Tibial nerve (tissue), 4 donors: ENCODE results near the gene NKD1. TPM values are rescaled to one million over a fixed set of nuclear protein-coding genes. Genes with fewer than 3 reads are reported as not detected.

Experiments used
- DNase-seq, 2 donors: peaks; one replicate each; pipeline ENCODE4 v3.0.0-alpha.2; 2019; ENCODE audit warnings: low spot score in 2 of 2
- H3K27ac ChIP-seq, 4 donors: fragments of 200-600 bp; sonication (generic) in 3 of 4; one replicate each; pipeline ENCODE4 v1.5.1; 2017 to 2019; ENCODE audit warnings: mild to moderate bottlenecking in 1 of 4
- H3K27me3 ChIP-seq, 2 donors: fragments of 200-600 bp; sonication (generic) in 1 of 2; one replicate each; pipeline versions ENCODE4 v1.5.1 to v1.6.0; 2017 to 2019
- H3K36me3 ChIP-seq, 3 donors: fragments of 200-600 bp; sonication (generic); one replicate each; pipeline ENCODE4 v1.5.1; 2018 to 2019
- H3K4me1 ChIP-seq, 4 donors: fragments of 200-600 bp; sonication (generic) in 3 of 4; one replicate each; pipeline ENCODE4 v1.5.1; 2017 to 2019
- H3K4me3 ChIP-seq, 4 donors: fragments of 200-600 bp; sonication (generic) in 3 of 4; one replicate each; pipeline ENCODE4 v1.5.1; 2017 to 2019; ENCODE audit warnings: mild to moderate bottlenecking in 1 of 4, moderate library complexity in 1 of 4
- H3K9me3 ChIP-seq, 4 donors: fragments of 200-600 bp; sonication (generic) in 3 of 4; one replicate each; pipeline ENCODE4 v1.5.1; 2017 to 2019
- CTCF ChIP-seq, 5 experiments: fragments of 200-600 bp in 3 of 5; fragments of 450-650 bp in 2 of 5; sonication (generic) in 3 of 5; IDR thresholded peaks; one replicate each; pipeline ENCODE4 v1.5.1; 2016 to 2019; ENCODE audit warnings: antibody characterized with exemption in 5 of 5, mild to moderate bottlenecking in 3 of 5, moderate library complexity in 2 of 5
- EP300 ChIP-seq, 2 donors: sonication (generic); formaldehyde crosslinking; IDR thresholded peaks; one replicate each; pipeline ENCODE4 v1.6.1; 2017; ENCODE audit warnings: antibody characterized with exemption in 2 of 2, mild to moderate bottlenecking in 1 of 2
- POLR2A ChIP-seq, 2 donors: fragments of 450-650 bp; IDR thresholded peaks; one replicate each; pipeline ENCODE4 v1.6.1; 2017; ENCODE audit warnings: antibody characterized with exemption in 2 of 2, mild to moderate bottlenecking in 2 of 2, moderate library complexity in 2 of 2
- WGBS, 2 donors: methylation state at CpG; one replicate each; pipeline ENCODE4 v1.1.5; 2018; 5-methylcytosine and 5-hydroxymethylcytosine counted together
- total RNA-seq, 4 donors: library from RNA; depleted of rRNA; stranded (reverse); fragments of >200 nt; gene quantifications; one replicate each; pipeline ENCODE4 v1.1.0, GENCODE V29; 2016

Gene NKD1
- total RNA-seq, 4 donors from 2014 or later = 20.1 to 92.4 (median 43.1) TPM

GRCh38 chr16:50635505-50636392 lies 87.6 kb downstream of the NKD1 start:
- DNase-seq = no peak
- no peak for TF ChIP-seq POLR2A (IDR thresholded peaks at IDR 0.05)
- no peak for TF ChIP-seq EP300 (IDR thresholded peaks at IDR 0.05)
- no peak for TF ChIP-seq CTCF (IDR thresholded peaks at IDR 0.05)
- H3K27ac ChIP-seq = no peak overlapping the region
- no peaks in the 10 kb centered on the region for H3K9me3 ChIP-seq
- peaks cover 0 to 30% (median 0%) of the 10 kb centered on the region in 3 donors for H3K36me3 ChIP-seq
- no peaks in the 10 kb centered on the region for H3K27me3 ChIP-seq
- H3K4me1 ChIP-seq = no peaks in the 10 kb centered on the region
- 56 to 74% methylated on average over 12 to 17 of the region's 17 CpGs for WGBS, 2 donors
- H3K4me3 ChIP-seq = no peak overlapping the region

- no peak for TF ChIP-seq POLR2A (IDR thresholded peaks at IDR 0.05)
- no peak for TF ChIP-seq CTCF (IDR thresholded peaks at IDR 0.05)
- no peak for TF ChIP-seq EP300 (IDR thresholded peaks at IDR 0.05)
- no peak for DNase-seq
- H3K9me3 ChIP-seq = no peaks in the 10 kb centered on the region
- H3K27ac ChIP-seq = no peak overlapping the region
- no peak overlapping the region for H3K4me3 ChIP-seq
- H3K27me3 ChIP-seq = no peaks in the 10 kb centered on the region
- peaks cover 0 to 19% (median 0%) of the 10 kb centered on the region in 3 donors for H3K36me3 ChIP-seq
- no peaks in the 10 kb centered on the region for H3K4me1 ChIP-seq
- 85 to 88% methylated on average over 10 of the region's 10 CpGs for WGBS, 2 donors
Observed at GRCh38 chr16:50636753-50637374, 88.7 kb downstream of the NKD1 start.

GRCh38 chr16:50637716-50638602 lies 89.8 kb downstream of the NKD1 start:
- H3K36me3 ChIP-seq = peaks cover 0 to 10% (median 0%) of the 10 kb centered on the region in 3 donors
- 79 to 85% methylated on average over 13 of the region's 13 CpGs for WGBS, 2 donors
- no peaks in the 10 kb centered on the region for H3K9me3 ChIP-seq
- H3K27me3 ChIP-seq = no peaks in the 10 kb centered on the region
- TF ChIP-seq POLR2A (IDR thresholded peaks at IDR 0.05) = no peak
- TF ChIP-seq EP300 (IDR thresholded peaks at IDR 0.05) = no peak
- no peak for TF ChIP-seq CTCF (IDR thresholded peaks at IDR 0.05)
- no peak overlapping the region for H3K27ac ChIP-seq
- no peak for DNase-seq
- H3K4me1 ChIP-seq = no peaks in the 10 kb centered on the region
- H3K4me3 ChIP-seq = no peak overlapping the region

- Histone ChIP-seq H3K27ac (no peak overlapping the region), H3K4me1 (no peaks in the 10 kb centered on the region), H3K36me3 (no peaks in the 10 kb centered on the region), H3K9me3 (no peaks in the 10 kb centered on the region), H3K4me3 (no peak overlapping the region), H3K27me3 (no peaks in the 10 kb centered on the region)
- no peak for DNase-seq
- no peak for TF ChIP-seq EP300 (IDR thresholded peaks at IDR 0.05)
- TF ChIP-seq POLR2A (IDR thresholded peaks at IDR 0.05) = no peak
- TF ChIP-seq CTCF (IDR thresholded peaks at IDR 0.05) = no peak
- 69 to 75% methylated on average over 8 of the region's 8 CpGs for WGBS, 2 donors
Observed at GRCh38 chr16:50638816-50639670, 90.8 kb downstream of the NKD1 start.
